Right forelimb (tissue), 1 donor: ENCODE results near the gene SEZ6.
"Not testable (repeated sequence)": the region's sequence is repeated elsewhere in the genome, so short reads cannot be mapped to it uniquely, and the experiment has no call there.

ENCODE experiments used
- DNase-seq: peaks from one replicate; pipeline ENCODE4 v3.0.0-alpha.2; 2018

Gene SEZ6

DNA sequence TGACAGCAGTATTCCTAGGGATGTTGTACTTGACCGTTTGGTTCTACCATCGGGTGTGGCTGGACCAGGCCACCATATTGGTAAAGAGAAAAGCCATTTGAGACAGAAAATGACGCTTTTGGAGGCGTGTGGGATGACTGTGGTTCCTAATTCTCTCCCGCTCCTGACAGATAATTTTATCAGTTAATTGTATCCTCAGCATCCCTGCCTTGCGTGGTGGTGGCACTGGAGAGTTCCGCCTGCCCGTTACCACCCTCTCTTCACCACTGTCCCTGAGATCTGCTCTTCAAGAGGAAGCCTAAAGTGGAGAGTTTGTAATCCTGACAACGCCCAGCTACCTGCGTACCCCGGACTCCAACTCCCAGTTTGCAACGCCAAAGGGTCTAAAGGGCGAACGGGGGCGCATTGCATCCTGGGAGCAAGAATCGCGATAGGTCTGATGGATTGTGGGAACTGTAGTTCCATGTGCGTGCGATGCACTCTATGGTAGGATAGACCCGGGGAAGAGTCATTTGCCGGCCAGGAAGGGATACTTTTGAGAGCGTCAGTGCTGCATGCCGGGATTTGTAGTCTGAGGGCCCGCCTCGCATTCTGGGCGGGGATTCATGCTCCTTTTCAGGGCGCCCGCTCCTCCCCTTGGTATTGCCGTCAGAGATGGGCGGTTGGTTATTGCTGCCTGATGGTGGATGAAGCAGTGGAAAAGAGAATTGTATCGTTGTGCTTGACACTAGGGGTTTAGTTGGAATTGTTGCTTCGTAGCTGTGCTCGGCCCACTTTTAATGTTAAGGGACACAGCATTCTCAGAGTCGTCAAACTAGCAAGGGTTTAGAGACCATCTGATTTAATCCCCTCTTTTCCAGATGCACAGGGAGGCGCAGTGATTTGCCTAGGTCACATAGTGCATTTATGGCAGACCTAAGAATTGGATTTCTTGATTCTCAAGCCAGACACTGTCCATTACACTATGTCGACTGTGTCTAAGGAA, 53.5 kb downstream of the SEZ6 start:
- DNase-seq, result peak; percentile 95

DNA sequence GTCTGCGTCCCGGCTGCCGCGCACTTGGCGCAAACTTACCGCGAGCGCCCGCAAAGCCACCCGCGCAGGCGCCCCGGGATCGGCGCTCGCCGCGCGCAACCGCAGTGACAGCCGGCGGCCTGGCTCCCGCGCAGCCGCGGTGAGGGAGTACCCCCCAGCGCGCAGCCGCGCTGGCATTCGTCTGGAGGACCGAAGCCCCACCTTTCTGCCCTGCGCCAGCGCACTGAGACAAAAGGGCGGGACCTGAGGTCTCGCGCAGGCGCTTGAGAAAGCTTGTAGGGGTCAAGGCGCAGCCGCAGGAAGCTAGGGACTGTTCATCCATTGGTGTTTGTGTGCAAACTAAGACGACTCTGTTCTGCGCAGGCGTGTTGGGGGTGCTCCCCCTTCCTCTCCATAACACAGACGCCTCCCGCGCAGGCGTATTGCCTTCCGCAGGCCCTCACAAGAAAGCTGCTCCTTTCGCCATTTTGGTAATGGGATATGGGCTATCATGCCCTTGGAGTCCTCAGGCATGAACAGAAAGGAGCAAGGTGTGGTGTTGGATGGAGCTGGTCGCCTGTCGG, 54.3 kb downstream of the SEZ6 start, which contains the start of gene PHF12:
Gene PHF12 (minus strand): TSS at position 91 of the 563 bp plus-strand sequence. CDS start 558 bp downstream, outside the sequence.
- peak; percentile 98 for DNase-seq

DNA sequence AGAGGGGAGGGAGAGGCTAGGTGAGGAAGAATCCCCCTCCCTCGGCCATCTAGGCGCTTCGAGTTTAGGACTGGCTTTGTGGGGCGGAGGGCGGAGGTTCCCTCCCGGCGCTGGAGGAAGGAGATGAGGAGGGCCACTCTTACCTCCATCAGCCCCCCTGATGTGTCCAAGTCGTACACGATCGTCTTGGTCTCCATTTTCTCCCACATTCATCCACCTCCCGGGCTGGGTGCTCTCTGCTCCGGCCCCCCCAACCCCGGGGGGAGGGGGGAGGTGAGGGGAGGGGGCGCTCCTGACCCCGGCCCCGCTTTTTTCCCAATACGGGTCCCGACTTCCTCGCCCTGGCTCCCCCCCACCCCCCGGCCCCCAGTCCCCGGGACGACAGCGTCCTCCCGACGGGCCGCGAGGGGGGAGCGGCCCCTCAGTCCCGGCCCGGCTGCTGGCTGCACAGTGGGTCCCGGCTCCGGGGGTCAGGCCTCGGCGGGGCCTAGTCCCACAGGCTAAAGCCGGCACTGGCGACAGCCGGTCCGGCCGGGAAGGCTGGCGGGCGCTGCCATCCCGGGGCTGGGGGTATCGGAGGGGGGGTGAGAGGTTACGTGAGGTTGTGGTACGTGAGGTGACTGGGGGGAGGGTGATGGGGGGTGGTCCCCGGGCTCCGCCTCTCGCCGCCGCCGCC, 54.9 kb downstream of the SEZ6 start:
- no peak for DNase-seq

DNA sequence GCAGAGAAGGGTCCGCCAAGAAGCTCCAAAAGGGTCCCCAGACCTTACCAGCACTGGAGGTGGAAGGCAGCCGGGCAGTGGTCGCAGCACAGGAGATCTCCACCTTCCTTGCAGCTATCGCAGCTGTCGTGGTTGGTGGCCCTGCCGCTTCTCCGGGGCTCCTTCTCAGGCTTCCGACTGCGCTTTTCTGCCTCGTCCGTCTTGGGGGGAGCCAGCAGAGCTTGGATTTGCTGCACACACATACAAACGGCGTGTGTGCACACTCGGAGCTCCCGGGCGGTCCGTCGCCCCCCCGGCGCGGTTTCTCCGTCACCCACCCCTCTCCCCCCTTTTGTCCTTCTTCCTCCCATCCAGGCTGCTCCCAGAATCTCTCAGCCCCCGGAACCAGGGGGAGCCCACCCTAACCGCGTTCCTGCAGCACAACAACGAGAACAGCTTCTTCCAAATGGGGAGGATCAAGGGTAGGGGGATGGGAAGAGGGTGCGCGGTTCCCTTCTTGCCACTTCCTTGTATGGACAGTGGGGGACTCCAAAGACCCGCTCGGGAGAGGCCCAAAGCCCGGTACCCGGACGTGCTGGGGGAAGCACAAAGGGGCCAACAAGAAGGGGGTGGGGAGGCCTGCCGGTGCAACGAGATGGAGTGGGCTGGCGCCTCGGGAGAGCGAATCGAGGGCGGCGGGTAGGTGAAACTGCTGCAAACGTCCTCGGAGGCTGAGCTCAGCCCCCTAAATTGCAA, 55.6 kb downstream of the SEZ6 start:
- peak; percentile 66 for DNase-seq

DNA sequence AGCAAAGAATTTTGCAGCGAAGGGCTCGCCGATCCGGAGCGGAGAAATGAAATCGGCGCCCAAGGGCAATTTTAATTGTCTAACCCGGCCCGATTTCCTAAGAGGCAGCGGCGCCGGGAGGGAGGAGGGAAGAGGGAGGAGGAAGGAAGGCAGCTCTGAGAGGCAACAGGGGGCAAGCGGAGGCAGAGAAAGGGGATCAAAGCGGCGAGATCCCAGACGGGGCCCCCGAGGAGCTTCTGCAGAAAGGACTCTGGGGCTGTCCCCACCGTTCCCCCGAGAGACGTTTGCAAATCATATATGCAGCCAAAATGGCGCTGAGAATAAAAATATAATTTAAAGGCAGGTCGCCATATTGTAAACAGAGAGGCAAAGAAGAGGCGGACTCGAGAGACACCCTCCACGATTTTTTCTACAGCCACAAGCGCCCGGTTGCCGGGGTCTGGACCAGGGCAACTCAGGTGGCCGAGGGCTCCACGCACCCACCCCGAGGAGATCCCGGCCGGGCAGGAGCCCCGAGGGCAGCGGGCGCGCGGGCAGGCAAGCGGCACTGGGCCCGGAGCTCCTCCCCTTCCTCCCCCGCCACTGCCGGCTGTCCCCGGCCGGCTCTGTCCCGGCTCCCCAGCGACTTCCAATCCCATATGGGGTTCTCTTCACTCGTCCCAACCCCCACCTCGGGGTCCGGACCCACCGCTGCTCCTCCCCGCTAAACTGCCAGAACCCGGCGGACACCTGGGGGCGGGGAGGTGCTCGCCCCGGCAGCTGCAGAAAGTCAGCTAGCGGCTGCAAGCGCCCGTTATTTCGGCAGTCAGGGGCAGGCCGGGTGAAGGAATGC, 56.4 kb downstream of the SEZ6 start:
- DNase-seq, result peak; percentile 77

DNA sequence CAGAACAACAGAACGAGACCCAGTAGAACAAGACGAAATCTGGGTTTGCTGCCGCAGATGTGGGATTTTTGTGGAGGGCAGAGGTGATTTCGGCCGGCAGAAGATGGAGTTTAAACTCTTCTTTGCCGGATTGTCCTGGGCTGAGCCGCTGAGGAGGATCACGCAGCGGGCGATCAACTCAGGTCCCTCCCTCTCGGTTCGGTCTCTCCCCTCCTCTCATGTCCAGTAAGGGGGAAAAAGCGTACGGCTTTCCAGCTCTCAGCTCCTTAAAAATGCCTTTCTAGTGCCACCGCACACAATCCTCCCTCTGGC, 57.0 kb downstream of the SEZ6 start:
- DNase-seq, result no peak

DNA sequence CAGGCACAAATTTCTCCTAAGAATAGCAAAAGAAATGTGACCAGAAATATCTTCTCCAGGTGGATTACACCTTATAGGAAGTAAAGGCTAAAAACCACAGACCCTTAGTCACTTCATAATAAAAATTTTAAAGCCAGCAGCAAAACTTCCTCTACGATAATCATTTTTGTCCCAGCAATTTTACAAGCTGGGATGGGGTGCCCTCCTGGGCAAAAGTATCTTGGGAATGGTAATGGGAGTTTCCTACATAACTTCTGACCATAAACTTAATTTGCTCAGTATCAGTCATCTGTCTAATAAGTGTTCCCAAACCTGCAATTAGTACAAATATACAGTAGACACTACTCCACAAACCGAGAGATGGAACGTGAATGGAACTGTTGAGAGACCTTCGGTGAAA, 57.5 kb downstream of the SEZ6 start:
- DNase-seq, result no peak

DNA sequence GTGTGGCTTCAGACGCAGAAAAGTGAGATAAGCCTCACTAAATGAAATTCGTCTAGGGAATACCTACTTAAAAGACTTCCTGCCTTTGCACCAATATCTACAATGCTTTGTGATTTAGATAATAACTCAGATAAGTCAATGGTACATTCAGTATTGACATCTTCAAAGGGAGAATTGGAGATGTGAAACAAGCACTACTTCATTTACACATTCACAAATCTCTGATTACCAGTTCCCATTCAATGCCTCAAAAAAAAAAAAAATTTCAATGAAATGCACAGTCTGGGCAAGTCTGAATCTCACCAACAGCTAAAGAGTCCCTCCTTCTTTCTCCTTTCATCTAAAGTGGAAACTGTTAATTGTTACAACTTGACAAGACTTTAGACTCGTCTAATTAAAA, 58.2 kb downstream of the SEZ6 start:
- DNase-seq, result no peak

DNA sequence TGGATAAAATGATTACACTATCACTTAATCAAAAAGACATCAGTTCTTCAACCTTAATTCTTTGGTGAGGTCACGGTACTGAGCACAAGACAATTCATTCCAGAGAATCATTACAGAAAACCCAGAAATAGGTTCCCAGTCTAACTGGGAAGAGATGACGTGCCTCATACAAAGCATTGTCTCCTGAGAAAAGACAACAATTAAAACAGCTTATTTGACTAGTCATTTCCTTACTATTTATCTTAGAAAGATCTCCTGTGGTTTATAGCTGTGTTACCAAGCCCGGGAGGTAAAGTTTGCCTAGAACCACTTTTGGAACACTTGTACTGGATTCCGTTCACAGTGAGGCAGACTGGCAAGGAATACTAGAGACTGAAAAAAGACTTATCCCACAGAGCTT, 59.6 kb downstream of the SEZ6 start:
- no peak for DNase-seq

DNA sequence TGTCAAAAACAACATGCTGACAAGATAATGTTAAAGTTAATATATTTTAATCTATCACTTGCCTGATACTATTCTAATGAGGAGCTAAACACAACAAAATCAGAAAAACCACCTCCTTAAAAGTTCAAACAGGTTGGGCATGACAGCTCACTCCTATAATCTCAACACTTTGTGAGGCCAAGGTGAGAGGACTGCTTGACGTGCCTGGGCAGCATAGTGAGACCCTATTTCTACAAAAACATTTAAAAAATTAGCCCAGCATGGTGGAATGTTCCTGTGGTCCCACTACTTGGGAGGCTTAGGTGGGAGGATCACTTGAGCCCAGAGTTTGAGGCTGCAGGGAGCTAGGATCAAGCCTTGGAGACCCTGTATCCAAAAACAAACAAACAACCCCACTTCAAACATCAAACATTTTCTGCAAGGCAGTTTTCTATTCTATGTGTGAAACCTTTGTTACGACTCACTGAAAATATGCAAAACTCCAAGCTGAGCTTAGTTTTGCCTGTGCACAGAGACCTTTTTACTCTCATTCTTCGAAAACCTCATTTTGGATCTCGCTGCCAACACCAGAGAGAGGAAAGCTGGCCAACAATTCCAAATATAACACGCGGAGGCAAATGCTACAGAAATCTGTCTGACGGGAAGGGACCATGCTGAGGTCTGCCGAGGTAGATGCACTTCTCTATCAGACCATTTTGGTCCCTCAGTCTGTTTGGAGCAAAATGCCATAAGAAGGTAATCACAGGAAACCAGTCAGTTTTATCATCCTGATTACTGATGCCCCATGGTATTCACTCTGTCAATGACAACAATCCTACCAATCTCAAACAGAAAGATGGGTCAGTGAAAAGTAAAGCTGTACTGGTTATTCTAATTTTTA, 60.7 kb downstream of the SEZ6 start:
- DNase-seq, result no peak

DNA sequence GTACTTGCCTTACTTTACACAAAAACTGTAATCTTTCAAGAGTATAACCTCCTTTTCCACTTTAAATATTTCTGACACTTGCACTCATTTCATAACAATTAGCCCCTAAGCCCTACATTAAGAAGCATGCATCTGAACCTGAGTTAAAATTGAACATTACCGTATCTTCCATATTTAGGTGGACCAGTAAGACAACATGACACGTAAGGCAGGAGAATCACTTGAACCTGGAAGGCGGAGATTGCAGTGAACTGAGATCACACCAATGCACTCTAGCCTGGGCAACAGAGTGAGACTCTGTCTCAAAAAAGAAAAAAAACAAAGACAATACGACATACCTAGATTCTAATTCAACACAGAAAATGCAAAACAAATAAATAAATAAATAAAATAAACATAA, 61.5 kb downstream of the SEZ6 start:
- no peak for DNase-seq

DNA sequence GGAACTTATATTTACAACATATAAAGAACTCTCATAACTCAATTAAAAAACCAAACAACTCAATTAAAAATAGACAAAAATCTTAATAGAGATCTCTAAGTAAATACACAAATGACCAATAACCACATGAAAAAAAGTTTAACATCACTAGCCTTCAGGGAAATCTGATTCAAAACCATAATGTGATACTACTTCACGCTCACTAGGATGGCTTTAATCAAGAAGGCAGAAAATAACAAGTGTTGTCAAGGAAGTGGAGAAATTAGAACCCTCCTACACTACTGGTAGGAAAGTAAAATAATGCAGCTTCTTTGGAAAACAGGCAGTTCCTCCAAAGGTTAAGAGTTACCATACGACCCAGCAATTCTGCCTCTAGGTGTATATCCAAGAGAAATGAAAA, 62.9 kb downstream of the SEZ6 start:
- DNase-seq, result no peak

DNA sequence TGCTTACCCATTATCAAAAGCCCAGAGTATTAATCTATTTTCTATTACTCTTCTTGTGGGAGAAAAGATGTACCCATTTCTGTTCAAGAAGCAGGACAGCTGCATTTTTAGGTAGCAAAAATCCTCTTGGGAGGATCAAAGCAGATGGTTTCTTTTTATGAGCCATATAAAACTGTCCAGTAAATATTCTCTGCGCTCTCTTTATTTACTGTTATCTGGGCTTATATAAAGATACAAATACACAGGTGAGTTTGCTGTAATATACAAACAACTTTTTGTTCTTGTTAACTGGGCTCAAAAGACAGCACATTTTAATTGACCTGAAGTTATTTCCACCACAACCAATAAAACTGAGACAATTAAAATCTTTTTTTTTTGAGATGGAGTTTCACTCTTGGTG, 64.6 kb downstream of the SEZ6 start:
- DNase-seq, result no peak

DNA sequence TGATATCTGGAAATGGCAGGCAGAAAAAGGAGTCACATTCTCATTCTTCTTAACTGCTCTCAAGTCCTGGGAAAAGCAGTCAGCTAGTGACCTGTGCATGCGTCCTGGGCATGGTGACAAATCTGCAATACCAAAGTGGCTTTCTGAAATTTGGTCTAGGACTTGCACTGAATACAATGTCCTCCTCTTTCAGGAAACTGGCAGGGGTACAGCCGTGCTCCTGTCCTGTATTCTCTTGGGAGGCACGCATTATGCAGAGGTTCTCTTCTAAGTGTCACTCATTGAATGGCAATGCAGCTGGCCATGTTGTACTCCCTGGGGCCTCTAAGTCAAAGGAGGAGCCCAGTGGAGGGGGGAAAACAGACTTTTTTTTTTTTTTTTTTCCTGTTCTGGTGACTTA, 65.2 kb downstream of the SEZ6 start:
- DNase-seq, result no peak

DNA sequence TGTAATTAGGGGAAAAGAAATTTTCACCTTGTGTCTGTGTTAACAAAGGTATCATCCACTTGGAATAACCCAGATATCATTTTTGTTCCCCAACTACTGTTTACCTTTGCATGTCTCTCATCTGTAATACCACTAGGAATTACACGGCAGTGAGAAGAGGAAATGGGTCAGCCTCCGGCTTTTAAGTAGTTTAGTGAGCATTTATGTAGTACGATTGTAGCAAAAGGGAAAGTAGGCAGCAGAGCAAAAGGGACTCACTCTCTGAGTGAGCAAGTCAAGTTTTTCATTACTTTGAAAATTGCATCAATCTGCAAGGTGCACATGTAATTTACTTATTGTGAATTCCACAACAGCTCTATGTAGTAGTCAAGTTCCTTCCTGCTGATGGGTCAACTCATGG, 65.7 kb downstream of the SEZ6 start:
- no peak for DNase-seq

DNA sequence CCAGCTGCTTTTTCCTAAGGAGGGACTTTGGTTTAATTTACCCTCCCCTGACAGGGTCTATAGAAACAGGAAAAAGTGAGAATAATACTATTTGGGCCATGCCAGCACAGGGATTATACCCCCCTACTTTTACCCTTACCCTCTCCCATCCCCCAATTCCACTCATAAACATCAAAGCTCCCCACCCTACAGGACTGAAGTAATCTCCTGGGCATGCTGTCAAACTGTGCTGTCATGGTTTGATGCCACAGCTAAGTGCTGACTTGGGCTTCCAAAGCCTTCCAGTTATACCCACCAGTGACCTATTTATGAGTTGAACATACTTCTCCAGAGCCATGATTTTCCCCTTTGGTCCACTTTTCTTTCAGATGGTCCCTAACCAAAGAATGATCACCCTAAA, 67.3 kb downstream of the SEZ6 start:
- DNase-seq, result no peak

DNA sequence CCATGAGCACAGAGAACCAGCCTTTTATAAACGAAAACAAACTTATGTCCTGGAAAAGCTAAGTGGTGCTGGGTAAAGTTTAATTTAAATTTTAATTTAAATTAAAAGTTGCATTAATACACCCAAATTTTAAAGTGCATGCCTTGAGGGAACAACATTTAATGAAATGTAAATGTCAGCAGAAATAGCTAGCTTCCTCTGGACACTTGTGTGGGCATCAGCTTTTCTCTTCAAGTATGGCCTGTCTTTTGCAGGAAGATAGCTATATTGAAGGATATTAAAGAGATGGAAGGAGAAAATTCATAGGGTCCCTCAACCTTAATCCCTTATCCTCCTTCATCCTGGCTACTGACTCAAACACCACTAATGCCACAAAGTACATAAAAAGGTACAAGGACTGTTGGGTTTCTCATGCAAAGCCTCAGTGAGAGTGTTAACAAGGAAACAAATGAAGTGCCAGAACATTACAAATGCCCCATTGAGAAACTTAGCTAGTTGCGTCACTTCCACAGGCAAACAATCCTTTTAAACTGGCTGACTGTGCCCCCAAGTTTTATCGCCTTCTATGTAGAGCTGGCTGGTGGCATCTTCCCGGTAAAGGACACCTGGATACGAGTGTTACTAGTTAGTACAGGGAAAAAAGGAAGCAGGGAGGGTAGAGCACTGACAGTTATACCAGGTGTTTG, 68.6 kb downstream of the SEZ6 start:
- DNase-seq, result no peak

DNA sequence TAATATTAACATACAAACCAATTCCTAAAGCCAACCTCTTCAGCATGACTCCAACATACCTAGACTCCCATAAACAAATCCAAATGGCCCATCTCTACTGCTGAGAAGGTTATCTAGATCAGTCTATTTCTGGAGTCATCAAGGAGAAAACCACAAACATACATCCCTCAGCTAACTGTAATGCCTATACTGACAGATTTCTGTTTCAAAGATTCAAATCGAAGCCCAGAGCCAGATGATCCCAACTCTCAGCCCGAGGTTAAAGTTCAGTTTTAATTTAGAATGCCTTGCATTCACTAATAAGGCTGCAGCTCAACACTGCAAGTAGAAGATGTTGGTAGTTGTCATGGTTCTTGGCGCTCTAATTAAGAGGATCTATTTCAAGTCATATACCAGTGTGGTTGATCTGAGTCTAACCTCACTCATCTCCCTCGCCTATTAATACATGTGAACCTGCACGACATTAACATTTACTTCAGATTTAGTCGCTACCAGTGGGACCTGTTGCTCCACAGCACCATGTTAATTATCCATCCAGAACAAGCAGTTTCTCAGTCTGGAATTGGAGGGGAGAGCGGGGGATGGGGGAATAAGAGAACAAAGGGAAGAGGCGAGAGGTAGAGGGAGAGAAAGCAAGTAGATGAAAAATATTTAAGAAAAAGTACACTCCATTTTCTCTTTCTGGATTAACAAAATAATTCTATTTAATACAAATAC, 69.9 kb downstream of the SEZ6 start:
- no peak for DNase-seq

DNA sequence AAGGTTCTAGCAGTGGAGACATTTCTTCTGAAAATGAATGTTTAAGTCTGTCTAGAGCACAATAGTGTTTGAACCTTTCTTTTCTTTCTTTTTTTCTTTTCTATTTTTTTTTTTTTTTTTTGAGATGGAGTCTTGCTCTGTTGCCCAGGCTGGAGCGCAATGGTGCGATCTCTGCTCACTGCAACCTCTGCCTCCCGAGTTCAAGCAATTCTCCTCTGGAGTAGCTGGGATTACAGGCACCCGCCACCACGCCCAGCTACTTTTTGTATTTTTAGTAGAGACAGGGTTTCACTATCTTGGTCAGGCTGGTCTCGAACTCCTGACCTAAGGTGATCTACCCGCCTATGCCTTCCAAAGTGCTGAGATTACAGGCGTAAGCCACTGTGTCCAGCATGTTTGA, 71.3 kb downstream of the SEZ6 start:
- not testable (repeated sequence) for DNase-seq

DNA sequence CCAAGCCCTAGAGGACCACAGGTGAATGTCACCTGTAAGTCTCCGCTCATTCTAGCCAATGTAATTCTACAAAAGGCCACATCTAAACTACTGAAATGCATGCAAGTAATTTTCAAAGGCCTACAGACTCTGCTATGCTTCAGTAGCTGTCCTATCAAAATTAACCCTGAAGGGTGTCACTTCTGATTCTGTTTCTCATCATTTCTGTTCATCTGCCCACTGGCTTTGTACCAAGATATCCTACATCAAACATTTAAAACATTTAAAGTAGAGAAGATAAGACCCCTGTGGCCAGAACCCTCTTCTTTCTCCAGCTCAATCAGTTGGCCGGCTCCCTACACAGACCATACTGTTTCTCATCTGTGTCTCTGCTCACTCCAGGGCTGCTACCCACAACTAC, 76.0 kb downstream of the SEZ6 start:
- no peak for DNase-seq
